Cerebellar cortex (tissue), 1 donor: ENCODE results near the gene SPATA20.

ENCODE experiments used
- DNase-seq: peaks from one replicate; pipeline ENCODE4 v3.0.0-alpha.2; 2015; ENCODE audit warnings: low spot score

The SPATA20 gene

DNA sequence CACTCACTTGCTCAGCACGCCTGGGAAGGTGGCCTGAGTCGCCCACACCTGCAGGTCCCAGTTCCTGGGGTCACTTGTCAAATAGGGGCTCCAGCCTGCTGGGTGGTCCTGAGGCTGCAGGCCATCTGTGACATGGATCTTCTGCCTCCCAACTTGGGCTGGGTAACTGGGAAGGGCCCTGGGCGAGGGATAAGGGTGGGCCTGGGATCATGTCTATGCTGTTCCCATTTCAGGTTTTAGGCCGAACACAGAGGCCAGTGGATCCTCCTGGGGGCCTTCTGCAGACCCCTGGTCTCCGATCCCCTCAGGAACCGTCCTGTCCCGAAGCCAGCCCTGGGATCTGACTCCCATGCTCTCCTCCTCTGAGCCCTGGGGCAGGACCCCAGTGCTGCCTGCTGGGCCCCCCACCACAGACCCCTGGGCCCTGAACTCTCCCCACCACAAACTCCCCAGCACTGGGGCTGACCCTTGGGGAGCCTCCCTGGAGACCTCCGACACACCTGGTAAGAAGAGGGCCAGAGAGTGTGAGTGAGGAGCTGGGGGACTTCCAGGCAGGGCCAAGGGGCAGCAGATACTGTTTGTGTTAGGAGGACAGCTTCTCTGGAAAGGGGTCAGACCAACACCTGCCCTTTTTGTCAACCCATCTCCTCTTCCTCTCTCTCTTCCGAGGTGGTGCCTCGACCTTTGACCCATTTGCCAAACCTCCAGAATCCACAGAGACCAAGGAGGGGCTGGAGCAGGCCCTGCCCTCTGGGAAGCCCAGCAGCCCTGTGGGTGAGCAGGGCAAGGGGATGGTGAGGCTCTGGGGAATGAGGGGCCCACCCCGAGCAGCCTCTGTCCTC is 6.2 kb upstream of the SPATA20 start:
- no peak for DNase-seq

DNA sequence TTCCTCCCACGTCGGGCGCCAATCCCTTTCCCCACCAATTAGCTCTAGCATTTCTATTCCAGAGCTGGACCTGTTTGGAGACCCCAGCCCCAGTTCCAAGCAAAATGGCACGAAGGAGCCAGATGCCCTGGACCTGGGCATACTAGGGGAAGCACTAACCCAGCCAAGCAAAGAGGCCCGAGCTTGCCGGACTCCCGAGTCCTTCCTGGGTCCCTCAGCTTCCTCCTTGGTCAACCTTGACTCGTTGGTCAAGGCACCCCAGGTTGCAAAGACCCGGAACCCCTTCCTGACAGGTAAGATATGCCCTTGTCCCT is 5.6 kb upstream of the SPATA20 start:
- DNase-seq = no peak

DNA sequence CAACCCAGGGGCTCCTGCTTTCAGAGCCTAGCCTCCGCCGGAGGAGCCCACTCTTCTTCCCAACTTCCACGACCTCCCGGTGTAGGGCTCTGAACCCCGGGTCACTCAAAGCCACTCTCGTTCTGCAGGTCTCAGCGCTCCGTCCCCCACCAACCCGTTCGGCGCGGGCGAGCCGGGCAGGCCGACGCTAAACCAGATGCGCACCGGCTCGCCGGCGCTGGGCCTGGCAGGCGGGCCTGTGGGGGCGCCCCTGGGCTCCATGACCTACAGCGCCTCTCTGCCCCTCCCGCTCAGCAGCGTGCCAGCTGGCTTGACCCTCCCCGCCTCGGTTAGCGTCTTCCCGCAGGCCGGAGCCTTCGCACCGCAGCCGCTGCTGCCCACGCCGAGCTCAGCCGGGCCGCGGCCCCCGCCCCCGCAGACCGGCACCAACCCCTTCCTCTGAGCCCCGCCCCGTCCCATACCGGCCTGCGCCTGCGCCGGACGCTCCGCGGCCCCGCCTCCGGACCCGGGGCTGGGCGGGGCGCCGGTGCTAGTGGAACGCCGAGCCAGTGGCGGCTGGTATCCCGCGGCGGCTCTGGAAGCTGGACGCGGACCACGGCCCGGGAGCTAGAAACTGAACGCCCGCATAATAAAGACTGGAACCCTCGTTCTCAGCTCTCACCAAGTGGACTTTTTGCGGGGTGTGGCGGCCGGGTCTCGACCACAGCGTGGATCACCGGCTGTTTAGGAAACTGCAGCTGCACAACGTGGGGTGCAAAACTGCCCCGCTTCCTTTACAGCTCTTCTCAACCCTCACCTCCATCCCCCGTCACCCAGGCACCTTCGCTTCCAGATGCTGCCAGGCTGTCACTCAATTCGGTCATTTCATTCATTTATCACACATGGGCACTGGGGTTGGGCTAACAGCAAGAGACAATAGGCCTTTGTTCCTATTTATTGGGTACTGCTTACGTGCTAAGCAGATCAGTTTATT is 5.0 kb upstream of the SPATA20 start:
- peak; percentile 79 for DNase-seq

DNA sequence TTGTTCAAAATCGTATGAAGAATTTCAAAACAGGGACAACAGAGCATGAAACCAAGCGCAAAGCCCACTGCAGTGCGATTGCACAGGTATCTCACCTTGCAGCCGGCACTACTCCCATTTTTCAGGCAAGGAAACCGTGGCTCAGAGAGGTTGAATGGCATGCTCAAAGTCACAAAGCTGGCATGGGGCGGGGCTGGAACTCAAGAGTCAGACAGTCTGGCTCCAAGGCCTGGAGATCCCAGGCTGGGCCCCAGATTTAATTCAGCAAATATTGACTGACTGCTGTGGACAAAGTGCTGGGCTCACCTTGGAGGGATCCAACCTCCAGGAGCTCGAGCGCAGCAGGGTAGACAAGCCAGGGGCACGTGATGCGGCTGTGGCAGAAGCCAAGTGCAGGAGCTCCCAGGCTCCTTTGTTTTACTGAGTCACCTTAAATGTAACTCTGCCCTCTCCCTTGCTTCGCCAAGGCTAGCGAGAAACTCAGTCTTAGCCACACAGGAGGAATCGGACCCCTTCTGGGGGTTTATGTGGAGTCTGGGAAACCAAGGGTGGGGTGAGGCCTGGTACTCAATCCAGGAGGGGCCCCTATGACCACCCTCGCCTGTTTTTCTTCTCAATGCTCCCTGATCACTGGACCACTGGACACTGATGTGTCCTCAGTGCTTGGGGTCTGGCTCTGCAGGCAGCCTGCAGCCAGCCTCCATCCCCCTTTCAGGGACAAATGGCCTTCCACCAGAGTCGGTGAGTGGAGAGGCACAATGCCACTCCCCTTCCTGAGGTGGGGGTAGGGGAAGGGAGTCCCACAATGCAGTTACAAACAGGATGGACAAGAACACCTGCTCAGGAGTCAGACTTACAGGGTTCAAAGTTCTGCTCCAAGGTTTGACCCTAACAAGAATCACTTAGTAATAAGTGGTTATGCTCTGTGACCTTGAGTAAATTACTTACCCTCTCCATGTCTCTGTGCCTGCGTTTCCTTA is 3.9 kb upstream of the SPATA20 start:
- DNase-seq = peak; percentile 57

DNA sequence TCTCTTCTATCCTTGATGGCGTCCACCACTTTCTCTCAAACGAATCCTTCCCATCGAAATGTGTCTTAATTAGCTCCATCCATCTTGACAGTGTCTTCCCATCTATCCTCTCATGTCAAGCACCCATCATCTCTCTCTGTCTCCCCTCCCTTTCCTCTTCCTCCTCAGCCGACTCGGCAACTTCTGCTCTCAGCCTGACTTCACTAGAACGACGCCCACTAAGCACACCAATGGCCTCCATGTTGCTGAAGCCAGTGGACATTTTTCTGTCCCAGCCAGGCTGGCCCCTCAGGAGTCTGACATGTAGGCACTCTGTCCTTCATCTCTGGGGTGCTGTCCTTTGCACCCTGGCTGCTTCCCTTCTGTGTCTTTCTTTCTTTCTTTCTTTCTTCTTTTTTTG is 2.5 kb upstream of the SPATA20 start:
- DNase-seq = no peak

DNA sequence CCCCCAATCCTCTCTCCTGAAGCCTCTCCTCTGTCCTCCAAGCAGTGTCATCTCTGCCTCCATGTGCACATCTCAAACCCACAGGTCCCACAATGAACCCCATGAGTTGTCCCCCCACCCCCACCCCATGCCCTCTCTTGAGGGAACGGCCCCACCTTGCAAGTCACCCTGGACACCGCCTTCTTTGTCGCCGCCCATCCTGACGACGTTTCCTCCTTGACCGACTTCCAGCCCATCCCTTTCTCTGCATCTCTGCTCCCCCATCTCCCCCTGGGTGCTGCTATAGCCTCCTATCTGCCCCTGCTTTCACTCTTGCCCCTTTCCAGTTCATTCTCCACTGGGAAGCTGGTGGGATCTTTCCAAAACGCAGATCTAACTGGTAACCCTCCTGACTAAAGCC is 1.7 kb upstream of the SPATA20 start:
- no peak for DNase-seq

DNA sequence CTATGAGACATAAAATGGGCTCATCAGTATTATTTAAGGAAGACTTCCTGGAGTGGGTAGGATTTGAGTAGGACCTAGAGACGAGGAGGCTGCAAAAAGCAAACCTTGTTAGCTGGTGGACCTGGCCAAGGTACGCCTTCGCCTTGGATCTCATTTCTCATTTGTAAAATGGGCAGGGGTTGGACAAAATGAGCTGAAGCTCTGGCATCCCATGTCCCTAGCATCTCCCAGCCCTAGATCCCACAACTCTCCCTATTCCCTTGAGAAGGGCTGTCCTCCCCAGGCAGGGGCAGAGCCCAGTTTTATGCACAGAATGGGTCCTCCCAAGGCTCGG is 306 bp upstream of the SPATA20 start:
- DNase-seq = no peak

DNA sequence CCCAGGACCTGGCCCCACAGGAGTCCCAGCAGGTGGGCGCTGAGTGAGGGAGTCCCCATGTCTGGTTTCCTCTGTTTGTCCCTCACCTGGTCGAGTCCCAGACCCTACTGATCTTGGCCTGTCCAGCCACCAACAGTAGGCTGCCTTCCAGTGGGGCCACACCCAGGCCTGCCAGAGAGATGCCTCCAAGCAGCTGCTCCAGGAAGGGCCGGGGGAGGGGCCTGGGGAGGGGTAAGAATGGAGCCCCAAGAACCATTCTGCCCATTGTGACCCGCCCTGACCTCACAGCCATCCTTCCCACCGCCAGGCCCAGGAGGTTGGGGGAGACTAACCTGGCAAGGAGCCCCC is 736 bp downstream of the SPATA20 start:
- DNase-seq = no peak

DNA sequence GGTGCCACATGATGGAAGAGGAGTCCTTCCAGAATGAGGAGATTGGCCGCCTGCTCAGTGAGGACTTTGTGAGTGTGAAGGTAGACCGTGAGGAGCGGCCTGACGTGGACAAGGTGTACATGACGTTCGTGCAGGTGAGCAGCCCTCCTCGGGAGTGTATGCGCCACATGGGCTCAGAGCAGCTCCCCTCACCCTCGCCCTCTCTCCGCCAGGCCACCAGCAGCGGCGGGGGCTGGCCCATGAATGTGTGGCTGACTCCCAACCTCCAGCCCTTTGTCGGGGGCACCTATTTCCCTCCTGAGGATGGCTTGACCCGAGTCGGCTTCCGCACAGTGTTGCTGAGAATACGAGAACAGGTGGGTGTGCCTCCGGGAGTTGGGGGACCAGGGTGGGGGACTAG is 1.9 kb downstream of the SPATA20 start:
- DNase-seq = no peak

DNA sequence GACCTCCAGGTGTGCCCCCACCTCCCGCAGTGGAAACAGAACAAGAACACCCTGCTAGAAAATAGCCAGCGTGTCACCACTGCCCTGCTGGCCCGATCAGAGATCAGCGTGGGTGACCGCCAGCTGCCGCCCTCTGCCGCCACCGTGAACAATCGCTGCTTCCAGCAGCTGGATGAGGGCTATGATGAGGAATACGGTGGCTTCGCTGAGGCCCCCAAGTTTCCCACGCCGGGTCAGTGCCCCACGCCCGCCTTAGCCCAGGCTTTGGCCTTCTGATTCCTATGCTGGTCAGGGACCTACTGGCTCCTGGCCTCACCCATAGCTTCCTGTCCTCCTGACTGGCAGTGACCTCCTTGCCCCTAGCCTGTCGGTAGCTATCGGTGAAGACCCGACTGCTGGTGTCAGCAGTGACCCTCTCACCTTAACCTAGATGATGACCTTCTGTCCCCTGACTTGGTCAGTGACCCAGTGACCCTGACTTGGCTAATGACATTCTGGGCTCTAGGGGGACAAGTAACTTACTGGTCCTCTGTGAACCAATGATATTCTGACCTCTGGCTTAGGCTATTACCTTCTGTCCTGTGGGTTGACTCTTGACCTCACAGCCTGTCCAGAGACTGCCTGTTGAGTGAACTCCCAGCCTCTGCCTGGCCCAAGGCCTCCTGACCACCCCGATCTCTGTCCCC is 2.4 kb downstream of the SPATA20 start:
- no peak for DNase-seq

DNA sequence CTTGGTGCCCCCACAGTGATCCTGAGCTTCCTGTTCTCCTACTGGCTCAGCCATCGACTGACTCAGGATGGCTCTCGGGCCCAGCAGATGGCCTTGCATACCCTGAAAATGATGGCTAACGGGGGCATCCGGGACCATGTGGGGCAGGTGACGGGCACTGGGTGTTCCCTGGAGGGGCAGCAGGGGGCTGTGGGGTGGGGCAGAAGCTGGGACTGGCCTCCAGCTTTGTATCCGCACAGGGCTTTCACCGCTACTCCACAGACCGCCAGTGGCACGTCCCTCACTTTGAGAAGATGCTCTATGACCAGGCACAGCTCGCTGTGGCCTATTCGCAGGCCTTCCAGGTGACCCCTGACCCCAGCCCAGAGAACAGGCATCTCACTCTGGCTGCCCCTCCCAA is 3.0 kb downstream of the SPATA20 start:
- DNase-seq = no peak

DNA sequence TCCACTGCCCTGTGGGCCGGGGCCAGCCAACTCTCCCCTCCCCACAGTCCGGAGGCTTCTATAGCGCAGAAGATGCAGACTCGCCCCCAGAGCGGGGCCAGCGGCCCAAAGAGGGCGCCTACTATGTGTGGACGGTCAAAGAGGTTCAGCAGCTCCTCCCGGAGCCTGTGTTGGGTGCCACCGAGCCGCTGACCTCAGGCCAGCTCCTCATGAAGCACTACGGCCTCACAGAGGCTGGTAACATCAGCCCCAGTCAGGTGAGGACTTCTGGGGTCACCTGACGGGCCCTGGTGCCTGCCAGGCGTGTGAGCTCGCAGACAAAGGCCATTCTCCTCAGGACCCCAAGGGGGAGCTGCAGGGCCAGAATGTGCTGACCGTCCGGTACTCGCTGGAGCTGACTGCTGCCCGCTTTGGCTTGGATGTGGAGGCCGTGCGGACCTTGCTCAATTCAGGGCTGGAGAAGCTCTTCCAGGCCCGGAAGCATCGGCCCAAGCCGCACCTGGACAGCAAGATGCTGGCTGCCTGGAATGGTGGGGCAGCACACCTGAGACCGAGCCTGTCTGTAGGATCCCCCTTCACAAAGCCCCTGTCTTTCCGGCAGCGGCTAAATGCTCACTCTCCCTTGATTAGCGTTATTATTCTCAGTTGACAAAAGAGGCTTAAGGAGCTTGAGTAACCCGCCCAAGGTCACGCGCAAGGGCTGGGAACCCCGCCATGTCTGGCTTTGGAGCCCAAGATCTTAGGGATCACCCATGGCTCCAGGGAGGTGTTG is 3.9 kb downstream of the SPATA20 start:
- DNase-seq = peak; percentile 96

DNA sequence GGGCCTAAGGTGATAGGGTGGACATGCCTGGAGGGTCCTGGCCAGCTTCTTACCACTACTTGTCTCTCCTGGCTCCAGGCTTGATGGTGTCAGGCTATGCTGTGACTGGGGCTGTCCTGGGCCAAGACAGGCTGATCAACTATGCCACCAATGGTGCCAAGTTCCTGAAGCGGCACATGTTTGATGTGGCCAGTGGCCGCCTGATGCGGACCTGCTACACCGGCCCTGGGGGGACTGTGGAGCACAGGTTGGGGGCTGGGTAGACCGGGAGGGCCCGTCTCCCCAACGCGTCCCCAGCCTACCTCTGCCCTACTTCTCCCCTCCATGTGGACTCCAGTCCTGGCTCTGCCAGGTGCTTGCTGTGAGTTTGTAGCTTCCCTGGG is 4.5 kb downstream of the SPATA20 start:
- DNase-seq = no peak

DNA sequence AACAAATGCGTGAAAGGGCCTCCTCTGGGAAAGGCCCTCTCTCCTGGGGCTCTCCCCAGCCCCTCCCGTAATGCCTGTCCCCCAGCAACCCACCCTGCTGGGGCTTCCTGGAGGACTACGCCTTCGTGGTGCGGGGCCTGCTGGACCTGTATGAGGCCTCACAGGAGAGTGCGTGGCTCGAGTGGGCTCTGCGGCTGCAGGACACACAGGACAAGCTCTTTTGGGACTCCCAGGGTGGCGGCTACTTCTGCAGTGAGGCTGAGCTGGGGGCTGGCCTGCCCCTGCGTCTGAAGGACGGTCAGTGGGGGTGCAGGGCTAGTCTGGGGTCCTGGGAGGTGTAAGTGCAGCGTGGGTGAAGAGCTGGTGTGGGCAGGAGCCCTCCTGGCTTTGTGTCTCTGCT is 4.9 kb downstream of the SPATA20 start:
- DNase-seq = no peak

DNA sequence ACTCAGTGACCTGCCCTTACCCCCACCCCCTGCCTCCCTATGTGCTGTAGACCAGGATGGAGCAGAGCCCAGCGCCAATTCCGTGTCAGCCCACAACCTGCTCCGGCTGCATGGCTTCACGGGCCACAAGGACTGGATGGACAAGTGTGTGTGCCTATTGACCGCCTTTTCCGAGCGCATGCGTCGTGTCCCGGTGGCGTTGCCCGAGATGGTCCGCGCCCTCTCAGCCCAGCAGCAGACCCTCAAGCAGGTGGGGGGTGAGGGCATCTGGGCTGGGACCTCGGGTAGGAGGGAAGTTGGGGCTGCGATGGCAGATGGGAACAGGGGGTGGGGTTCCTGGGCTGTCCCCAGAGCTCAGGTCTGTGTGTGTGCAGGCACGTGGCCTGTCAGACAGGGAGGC is 7.2 kb downstream of the SPATA20 start:
- DNase-seq = no peak

DNA sequence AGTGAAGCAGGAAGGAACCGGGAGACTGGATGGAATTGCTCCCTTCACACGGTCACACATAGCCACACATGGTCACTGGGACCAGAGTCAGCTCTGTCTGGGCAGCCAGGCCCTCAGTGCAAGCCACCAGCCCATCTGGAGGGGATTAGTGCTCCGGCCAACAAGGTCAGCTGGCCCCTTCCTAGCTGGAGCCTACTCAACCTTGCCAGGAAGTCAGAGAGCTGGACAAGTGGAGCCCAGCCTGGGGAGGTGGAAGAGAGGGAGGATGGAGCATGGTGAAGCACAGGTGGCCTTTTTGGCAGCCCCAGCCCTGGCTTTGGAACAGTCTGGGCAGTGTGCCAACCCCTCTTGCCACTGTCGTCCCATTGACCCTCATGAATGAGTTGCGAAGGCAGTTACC is 9.8 kb downstream of the SPATA20 start:
- DNase-seq = peak; percentile 99

DNA sequence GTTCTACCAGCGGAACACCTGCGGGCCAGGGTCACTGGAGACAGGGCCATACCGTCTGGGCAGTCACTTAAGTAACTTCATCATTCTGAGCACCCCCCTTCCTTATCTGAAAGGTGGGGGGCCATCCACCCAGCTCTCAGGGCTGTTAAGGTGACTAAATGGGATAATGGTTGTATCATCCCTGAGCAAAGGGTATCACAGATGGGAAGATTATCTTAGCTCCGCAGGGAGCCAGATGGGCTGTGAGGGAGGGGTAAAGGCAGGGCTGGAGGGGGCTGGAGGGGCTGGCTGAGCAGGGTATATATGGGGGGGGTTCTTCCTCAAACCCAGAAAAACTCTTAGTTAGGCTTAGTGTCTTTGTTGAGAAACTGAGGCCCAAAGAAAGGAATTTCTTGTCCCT is 10.7 kb downstream of the SPATA20 start:
- no peak for DNase-seq

DNA sequence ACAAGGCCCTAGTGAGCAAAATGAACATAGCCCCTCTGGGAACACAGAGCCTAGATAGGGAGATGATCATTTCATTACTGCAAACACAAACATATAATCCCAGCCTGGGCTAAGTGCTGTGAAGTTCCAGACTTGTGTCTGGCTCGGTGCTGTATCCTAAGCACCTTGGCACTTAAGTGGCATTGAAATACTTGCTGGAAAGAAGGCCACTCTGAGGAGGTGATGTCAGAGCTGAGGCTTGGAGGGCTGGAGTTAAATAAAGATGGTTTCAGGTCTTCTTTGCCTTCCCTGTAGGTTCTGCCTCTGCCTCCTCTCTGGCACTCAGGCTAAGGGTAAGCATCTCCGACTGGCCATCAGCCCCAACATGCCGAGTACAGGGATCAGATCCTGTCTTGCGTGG is 11.1 kb downstream of the SPATA20 start:
- no peak for DNase-seq

DNA sequence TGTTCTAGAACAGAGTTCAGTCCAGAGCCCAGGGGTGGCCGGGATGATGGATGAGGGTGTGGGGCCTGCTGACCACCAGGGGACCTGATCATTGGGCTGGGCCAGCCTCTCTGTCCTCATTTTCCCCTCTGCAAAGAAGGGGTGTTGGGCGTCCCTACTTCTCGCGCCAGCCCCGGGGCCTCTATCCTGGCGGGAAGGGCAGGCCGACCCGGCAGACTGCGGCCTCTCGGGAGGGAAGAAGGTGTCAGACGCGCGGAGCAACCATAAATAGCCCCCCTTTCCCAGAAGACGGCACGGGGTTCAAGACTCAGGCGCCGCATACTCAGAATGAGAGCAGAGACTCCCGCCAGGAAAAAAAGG is 11.6 kb downstream of the SPATA20 start:
- no peak for DNase-seq

DNA sequence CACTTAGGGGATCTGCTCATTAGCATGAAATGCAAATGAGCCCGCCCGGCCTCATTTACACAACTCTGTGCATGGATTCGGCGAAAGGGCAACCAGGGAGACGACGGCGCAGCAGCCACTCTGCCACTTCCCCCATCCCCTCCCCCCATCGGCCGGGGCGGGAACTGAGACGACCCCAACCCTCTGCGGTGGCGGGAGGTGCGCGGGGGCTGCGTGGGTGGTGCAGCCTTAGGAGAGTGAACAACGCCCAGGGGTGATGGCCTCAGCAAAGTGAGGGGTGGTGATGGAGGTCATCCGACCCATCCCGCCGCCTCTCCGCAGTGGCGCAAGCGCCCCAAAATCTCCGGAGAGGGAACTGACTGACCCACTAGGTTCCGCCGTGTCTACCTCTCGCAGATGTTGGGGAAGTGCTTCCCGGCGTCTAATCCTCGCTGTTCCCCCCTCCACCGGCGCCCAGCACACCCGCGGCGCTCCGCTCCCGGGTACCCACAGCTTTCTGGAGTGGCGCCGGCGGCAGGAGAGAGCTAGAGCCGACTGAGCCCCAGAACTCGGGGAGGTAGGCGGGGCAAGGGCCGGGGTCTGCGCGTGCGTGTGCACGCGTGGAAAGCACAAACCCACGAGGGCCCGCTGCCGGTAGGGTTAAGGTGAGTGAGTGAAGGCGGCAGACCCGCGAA is 12.1 kb downstream of the SPATA20 start:
- DNase-seq = no peak
